Prostate gland (tissue), 2 donors: Measurements from ENCODE around the gene ANO10.

ENCODE experiments used
- CTCF ChIP-seq, 4 experiments: fragments of 200-600 bp in 2 of 4; fragments of 450-650 bp in 2 of 4; sonication (generic) in 2 of 4; IDR thresholded peaks; 1 replicate in 3 of 4; 2 replicates in 1 of 4; pipeline ENCODE4 v1.5.1; 2016 to 2019; ENCODE audit warnings: antibody characterized with exemption in 4 of 4, mild to moderate bottlenecking in 2 of 4, moderate library complexity in 2 of 4
- POLR2A ChIP-seq: fragments of 450-650 bp; IDR thresholded peaks from one replicate; pipeline ENCODE4 v1.6.1; 2016; ENCODE audit warnings: antibody characterized with exemption, mild to moderate bottlenecking

DNA sequence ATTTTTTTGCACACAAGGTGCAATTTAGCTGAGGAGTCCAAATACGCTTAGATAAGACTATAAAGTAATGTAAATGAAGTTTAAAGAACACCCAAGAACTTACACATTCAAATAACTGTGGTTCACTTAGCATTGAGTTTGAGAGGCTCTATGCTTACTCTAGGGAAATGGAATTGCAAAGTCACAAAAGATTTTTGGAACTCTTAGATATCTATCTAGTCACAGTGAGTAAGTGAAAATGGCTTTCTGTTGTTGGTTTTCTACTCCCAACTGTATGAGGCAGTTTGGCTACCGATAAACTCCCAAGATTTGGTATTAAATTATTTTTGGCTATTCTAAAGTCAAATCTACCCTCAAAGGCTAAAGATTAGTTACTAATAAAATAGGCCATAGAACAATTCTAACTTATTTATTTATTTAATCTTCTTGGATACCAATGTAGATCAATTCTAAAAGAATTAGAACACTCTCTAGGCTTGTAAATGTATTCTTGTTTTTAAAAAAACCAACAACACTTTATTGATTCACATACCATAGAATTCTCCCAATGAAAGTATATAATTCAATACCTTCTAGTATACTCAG lies 170.0 kb downstream of the ANO10 start:
- TF ChIP-seq CTCF (IDR thresholded peaks at IDR 0.05), result no peak
- TF ChIP-seq POLR2A, result no peak
